ENCODE measurements around the gene STEAP2.

STEAP2 gene

DNA sequence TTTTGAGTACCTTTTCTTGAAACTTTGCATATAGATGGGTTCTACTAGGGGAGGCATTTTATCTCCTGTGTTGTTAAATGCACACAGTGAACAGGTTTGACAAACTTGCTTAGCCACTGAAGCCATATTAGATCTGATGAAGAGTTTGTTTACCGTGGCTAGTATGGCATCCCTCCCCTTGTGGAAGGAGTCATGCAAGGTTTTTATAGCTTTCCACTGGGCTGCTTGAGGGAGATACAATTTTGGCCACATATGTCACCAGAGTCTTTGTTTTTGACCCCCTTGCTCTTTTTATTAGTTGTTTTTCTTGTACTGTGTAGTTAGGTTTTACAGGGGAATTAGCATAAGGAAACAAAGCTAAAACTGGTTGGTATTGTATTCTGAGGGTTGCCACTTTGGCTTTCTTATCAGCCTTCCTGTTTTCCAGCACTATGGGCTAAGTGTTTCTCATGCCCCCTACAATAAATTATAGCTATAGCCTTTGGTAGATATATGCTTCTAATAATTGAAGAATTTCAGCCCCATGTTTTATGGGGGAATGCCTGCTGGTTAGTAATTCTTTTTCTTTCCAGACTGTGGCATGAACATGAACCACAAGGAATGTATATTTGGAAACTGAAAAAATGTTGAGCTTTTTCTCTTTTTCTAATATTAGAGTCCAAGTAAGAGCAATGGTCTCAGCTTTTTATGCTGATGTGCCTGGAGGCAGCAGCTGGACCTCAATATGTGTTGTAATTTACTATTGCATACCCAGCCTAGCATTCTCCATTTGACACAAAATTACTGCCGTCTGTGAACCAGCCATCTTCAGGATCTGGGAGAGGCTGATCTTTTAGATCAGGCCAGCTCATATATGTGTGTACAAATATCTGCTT, 18.4 kb upstream of the STEAP2 start:
- DNase-seq = no peak

- no peak for DNase-seq
These were observed 16.4 kb upstream of the STEAP2 start for GRCh38 chr7:90194911-90195809.

- DNase-seq = no peak
These were observed 9.9 kb upstream of the STEAP2 start for GRCh38 chr7:90201500-90202195.

DNA sequence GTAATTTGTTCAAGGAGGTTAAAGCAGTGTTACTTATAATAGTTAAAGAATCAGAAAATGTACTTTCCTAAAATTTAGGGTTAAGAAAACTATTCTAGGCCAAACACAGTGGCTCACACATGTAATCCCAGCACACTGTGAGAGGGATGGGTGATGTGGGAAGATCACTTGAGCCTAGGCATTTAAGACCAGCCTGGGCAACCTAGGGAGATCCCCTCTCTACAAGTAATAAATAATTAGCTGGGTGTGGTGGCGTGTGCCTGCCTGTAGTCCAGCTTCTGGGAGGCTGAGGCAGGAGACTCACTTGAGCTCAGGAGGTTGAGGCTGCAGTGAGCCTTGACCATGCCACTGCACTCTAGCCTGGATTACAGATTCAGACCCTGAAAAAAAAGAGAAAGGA, 3.6 kb upstream of the STEAP2 start:
- DNase-seq = no peak

DNA sequence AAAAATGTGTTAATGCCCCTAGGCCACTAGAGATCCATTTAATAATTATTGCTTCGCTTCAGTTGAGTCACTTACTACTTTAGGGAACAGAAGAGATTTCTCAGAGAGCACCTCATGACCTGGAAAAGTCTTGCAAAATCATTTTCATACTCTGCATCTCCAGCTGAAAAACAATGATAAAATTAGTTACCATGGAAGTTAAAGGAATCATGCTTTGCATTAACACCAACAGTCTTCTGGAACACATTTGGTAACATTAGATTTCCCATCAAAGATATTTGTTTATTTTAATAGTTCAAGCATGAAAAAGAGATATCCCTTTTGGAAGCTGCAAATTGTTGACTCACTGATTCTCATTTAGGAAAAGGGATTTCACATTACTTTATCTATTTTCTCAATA, 1.8 kb upstream of the STEAP2 start:
- no peak for DNase-seq

DNA sequence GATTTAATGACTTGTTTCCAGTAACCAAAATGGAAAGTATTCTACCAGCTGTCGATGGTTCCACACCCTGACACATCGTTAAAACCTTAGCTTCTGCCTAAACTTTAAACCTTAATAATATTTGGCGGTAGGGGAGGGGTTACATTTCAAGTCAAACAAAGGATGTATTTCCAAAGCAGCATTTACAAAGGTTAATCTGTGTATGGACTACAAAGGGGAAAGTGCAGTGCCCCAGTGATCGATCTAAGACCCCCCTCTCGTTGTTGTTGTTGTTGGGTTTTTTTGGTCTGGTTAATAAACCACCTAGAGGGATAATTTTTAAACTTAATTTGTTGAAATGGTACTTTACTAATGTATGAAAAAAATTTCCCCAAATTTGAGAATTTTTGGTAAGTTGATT, 1.1 kb upstream of the STEAP2 start:
- no peak for DNase-seq

DNA sequence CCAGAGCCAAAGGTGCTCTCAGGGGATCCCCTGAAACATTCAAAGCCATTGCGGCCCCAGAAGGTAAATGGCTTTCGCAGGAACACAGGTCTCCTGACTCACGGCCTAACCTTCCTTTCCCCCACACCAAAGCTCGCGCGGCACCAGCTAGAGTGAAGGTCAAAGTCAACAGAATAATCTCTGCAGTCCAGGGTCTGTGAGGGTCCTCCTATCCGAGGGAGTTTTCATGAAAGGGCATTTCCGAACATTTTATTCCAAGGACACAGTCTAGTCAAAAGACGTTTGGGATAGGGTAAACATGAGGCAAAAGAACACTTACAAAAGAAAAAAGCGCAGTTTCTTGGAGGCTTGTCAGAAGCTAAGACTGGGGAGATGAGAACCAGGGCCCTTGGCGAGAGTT, 559 bp upstream of the STEAP2 start:
- peak in 2 of 58 donors; percentile 16 to 32 for DNase-seq

DNA sequence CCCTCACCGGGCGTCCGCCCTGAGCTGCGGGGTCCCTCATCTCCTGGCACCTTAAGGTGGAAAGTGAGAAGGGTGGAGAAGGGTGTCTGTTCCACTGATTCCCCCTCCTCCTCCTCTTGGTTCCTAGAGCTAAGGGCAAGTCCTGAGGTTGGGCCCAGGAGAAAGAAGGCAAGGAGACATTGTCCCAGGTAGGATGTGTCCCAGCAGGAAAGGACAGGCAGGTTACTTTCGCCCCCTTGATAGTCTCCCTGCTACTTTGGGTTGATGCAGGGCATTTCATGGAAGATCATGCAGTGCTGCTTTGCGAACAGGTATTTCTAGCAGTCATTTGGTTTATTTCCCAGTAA, 582 bp downstream of the STEAP2 start:
- DNase-seq = peak in 2 of 58 donors; percentile 45 to 67

GRCh38 chr7:90213521-90213920, 2.0 kb downstream of the STEAP2 start:
- no peak for DNase-seq

DNA sequence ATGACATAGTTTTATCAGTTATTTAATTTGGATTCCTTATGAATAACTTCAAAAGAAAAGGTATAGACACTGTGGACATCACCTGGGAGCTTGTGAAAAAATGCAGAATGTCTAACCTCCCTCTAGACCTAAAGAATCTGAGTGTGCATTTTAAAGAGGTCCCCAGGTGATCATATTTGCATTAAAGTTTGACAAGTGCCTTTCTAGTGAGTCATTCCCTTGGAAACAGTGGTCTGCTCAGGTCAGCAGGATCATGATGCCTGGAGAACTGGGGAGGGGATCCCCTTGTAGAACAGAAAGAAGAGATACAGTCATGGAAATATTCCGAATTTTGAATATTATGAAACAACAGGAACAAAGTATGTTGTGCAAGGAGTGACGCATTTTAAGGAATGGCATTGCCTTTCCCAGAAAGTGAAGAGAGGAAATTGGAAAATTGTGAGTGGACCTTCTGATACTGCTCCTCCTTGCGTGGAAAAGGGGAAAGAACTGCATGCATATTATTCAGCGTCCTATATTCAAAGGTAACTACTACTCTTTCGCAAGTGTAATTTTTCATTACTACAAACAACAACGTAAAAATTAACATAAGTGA, 4.6 kb downstream of the STEAP2 start:
- DNase-seq = no peak

- DNase-seq = no peak
These were observed 5.2 kb downstream of the STEAP2 start for GRCh38 chr7:90216771-90217170.

- DNase-seq = no peak
These were observed 10.8 kb downstream of the STEAP2 start for GRCh38 chr7:90222390-90222789.

- peak in 1 of 58 donors; percentile 8 for DNase-seq
These were observed 11.5 kb downstream of the STEAP2 start for GRCh38 chr7:90222811-90223725.

GRCh38 chr7:90224195-90224594, 12.7 kb downstream of the STEAP2 start:
- peak in 5 of 58 donors; percentile 7 to 40 (median 9) for DNase-seq

DNA sequence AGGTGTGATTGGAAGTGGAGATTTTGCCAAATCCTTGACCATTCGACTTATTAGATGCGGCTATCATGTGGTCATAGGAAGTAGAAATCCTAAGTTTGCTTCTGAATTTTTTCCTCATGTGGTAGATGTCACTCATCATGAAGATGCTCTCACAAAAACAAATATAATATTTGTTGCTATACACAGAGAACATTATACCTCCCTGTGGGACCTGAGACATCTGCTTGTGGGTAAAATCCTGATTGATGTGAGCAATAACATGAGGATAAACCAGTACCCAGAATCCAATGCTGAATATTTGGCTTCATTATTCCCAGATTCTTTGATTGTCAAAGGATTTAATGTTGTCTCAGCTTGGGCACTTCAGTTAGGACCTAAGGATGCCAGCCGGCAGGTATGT, 13.6 kb downstream of the STEAP2 start:
- no peak for DNase-seq

DNA sequence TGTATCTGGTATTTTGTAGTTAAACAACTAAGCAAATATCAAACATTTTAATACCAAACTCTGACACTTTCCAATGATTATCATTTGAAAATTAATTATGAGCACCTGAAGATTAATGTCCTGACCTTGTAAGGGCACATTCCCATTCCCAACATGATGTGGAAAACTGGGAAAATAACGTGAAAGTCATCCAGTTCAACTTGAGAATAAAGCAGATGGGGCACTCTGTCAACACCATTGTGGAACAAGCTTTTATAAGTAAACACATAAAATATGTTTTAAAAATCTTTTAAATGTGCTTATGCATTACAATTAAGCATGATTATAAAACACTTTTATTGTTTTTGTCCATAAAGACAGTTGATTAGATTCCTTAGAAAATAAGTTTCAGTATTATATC, 14.1 kb downstream of the STEAP2 start:
- no peak for DNase-seq

DNA sequence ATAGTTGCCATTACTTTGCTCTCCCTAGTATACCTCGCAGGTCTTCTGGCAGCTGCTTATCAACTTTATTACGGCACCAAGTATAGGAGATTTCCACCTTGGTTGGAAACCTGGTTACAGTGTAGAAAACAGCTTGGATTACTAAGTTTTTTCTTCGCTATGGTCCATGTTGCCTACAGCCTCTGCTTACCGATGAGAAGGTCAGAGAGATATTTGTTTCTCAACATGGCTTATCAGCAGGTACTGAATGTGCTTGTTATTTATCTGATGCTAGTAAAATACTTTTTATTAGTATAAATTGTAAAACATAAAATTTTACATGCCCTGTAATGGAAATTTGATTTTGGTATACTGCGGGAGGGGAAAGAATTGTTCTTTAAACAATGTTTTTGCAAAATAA, 15.7 kb downstream of the STEAP2 start:
- DNase-seq = no peak

DNA sequence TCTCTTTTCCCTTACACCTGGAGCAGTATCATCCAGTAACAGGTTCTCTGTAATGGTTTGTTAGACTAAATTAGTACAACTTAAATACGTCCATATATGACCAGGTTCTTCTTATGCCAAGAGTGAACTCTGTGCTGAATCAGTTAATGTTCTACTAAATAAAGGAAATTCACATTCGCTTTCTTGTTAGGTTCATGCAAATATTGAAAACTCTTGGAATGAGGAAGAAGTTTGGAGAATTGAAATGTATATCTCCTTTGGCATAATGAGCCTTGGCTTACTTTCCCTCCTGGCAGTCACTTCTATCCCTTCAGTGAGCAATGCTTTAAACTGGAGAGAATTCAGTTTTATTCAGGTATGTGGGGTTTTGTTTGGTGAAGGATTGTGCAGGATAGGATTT, 18.1 kb downstream of the STEAP2 start:
- DNase-seq = no peak

DNA sequence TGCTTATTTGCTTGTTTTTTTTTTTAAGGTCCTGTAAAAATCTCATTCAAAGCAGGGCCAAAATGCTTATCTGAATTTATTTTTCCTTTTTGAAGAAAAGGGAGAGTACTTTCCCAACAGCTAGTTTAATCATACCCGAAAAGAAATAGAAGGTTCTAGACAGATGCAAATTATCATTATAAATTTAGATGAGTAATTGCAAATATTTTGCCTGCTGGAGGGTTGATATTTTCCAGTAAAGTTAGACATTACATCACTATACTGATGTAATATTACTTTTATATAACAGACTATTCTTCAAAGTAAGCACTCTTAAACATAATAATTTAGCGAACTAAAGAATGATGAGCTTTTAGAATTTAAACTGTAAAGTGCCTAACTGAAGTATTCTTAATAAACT, 19.3 kb downstream of the STEAP2 start:
- DNase-seq = no peak

- no peak for DNase-seq
These were observed 19.8 kb downstream of the STEAP2 start for GRCh38 chr7:90231304-90231703.
